HepG2 (cell line): ENCODE measurements around the gene C13orf46. TPM values are rescaled to one million over a fixed set of nuclear protein-coding genes. Genes with fewer than 3 reads are reported as not detected.

ENCODE experiments used
- ATAC-seq: fragments of 200-7000 bp; cut with Tn5 transposase; 3 replicates; pipeline ENCODE4 v1.9.1; 2020; ENCODE audit warnings: mild to moderate bottlenecking, moderate library complexity
- BruUV-seq: library from RNA; stranded (reverse); fragments of 400-500 nt; replicated peaks from 2 replicates; lab custom pipeline; 2021; lab: Mats Ljungman, UMichigan
- CTCF ChIA-PET: fragments of 300-600 bp; formaldehyde crosslinking; extraction: SDS; loops from one replicate; lab custom pipeline; 2021; ENCODE audit warnings: low total read pairs, inconsistent platforms, low intra/inter-chr PET ratio; lab: Yijun Ruan, JAX
- POLR2A ChIA-PET: fragments of 350-600 bp; sonication (Branson Sonifier 250); formaldehyde crosslinking; loops from one replicate; lab custom pipeline; 2020; ENCODE audit warnings: antibody characterized with exemption, inconsistent platforms; lab: Yijun Ruan, JAX
- DNase-seq: peaks from one replicate; pipeline ENCODE4 v3.0.0-alpha.2; 2015; ENCODE audit warnings: low spot score
- FAIRE-seq: peaks from 3 replicates; lab custom pipeline; 2011; peaks lifted over from hg19 to GRCh38; lab: Jason Lieb, UNC
- H2AFZ ChIP-seq: one replicate; pipeline ENCODE4 v1.6.1; 2011; ENCODE audit warnings: low read length, inconsistent platforms
- H3K27ac ChIP-seq: fragments of 300-600 bp; 3 replicates; pipeline ENCODE4 v1.8.0; 2011; ENCODE audit warnings: mixed run types, mild to moderate bottlenecking, mixed read lengths, low read length, inconsistent platforms; ENCODE audit not compliant: insufficient read depth; ENCODE audit errors: extremely low read length
- H3K27me3 ChIP-seq, 2 experiments: fragments of 200-600 bp in 1 of 2; 2 replicates in 1 of 2; 3 replicates in 1 of 2; pipeline versions ENCODE4 v1.6.0 to v1.8.0; 2011; ENCODE audit warnings: low read length in 2 of 2, mild to moderate bottlenecking in 2 of 2, moderate library complexity in 2 of 2, inconsistent platforms in 1 of 2; ENCODE audit not compliant: insufficient read depth in 2 of 2, control insufficient read depth in 1 of 2
- H3K36me3 ChIP-seq, 2 experiments: fragments of 200-600 bp in 1 of 2; replicated peaks in 1 of 2; 2 replicates in 1 of 2; 3 replicates in 1 of 2; pipeline versions ENCODE4 v1.5.1 to v1.8.0; 2011; ENCODE audit warnings: low read length in 2 of 2, inconsistent platforms in 1 of 2; ENCODE audit not compliant: insufficient read depth in 2 of 2, control insufficient read depth in 1 of 2
- H3K4me1 ChIP-seq: 2 replicates; pipeline ENCODE4 v1.5.1; 2012; ENCODE audit warnings: low read length, inconsistent platforms; ENCODE audit not compliant: insufficient read depth
- H3K4me2 ChIP-seq: 2 replicates; pipeline ENCODE4 v1.6.0; 2011; ENCODE audit warnings: low read depth, low read length, inconsistent platforms
- H3K4me3 ChIP-seq, 3 experiments: fragments of 200-600 bp in 1 of 3; sonication (generic), shearing (Covaris generic) in 1 of 3; replicated peaks in 1 of 3; 2 replicates each; pipeline ENCODE4 v1.5.1; 2011 to 2016; ENCODE audit warnings: low read length in 3 of 3, inconsistent platforms in 2 of 3, low read depth in 2 of 3, mild to moderate bottlenecking in 2 of 3, control low read depth in 1 of 3, mixed read lengths in 1 of 3; ENCODE audit not compliant: insufficient read depth in 1 of 3
- H3K79me2 ChIP-seq: one replicate; pipeline ENCODE4 v1.6.1; 2011; ENCODE audit warnings: low read length, inconsistent platforms; ENCODE audit not compliant: insufficient read depth
- H3K9ac ChIP-seq: 2 replicates; pipeline ENCODE4 v1.6.0; 2011; ENCODE audit warnings: mild to moderate bottlenecking, low read depth, low read length, inconsistent platforms; ENCODE audit not compliant: insufficient read depth
- H3K9me3 ChIP-seq: 2 replicates; pipeline ENCODE4 v1.5.1; 2012; ENCODE audit warnings: mild to moderate bottlenecking, low read length
- H4K20me1 ChIP-seq: 2 replicates; pipeline ENCODE4 v1.6.0; 2011; ENCODE audit warnings: inconsistent platforms, mild to moderate bottlenecking, low read length, moderate library complexity; ENCODE audit not compliant: insufficient read depth
- CCDC6 ChIP-seq: sonication (generic); formaldehyde crosslinking; IDR thresholded peaks from 2 replicates; pipeline ENCODE4 v1.8.1; 2022; ENCODE audit warnings: mild to moderate bottlenecking, missing genetic modification reagents, moderate library complexity
- NKX3-1 ChIP-seq: sonication (generic); formaldehyde crosslinking; IDR thresholded peaks from 2 replicates; pipeline ENCODE4 v1.5.0; 2020; ENCODE audit warnings: missing genetic modification reagents
- SAP130 ChIP-seq: IDR thresholded peaks from 2 replicates; pipeline ENCODE4 v1.6.1; 2016; ENCODE audit warnings: low read depth
- STAG1 ChIP-seq: sonication (generic); formaldehyde crosslinking; IDR thresholded peaks from 2 replicates; pipeline ENCODE4 v1.4.0; 2020; ENCODE audit warnings: missing genetic modification reagents
- ZKSCAN8 ChIP-seq: IDR thresholded peaks from 2 replicates; pipeline ENCODE4 v1.6.1; 2016; ENCODE audit warnings: borderline replicate concordance, missing genetic modification reagents, missing compliant biosample characterization
- ZNF383 ChIP-seq: sonication (generic); formaldehyde crosslinking; IDR thresholded peaks from 2 replicates; pipeline ENCODE4 v1.4.0; 2020; ENCODE audit warnings: missing genetic modification reagents, mild to moderate bottlenecking, borderline replicate concordance
- WGBS: methylation state at CpG from one replicate; pipeline ENCODE4 v1.1.6; 2017; ENCODE audit warnings: low lambda C conversion rate; 5-methylcytosine and 5-hydroxymethylcytosine counted together
- in situ Hi-C: cut with HindIII; loops from 2 replicates; pipeline ENCODE4 v1.10.0; 2017; ENCODE audit warnings: low pct_unique_long_range_greater_than_20kb; ENCODE audit not compliant: extremely low pct_ligation_motif_present
- intact Hi-C: fragments of 100-400 bp; cut with micrococcal nuclease; formaldehyde crosslinking; loops from one replicate; pipeline ENCODE4 v1.10.0; 2022; ENCODE audit not compliant: unreplicated experiment
- polyA plus RNA-seq, 8 experiments: library from polyadenylated mRNA; depleted of rRNA in 3 of 8; stranded (reverse) in 7 of 8; unstranded in 1 of 8; fragments of >200 nt; fragmentation: Illumina TruSeq in 4 of 8; extraction: Trizol in 4 of 8; gene quantifications; 2 replicates each; pipeline versions ENCODE4 v1.2.1 to v1.2.3, GENCODE V29; 2011 to 2016; ENCODE audit warnings: low read depth in 4 of 8, missing spikeins in 1 of 8, mixed read lengths in 1 of 8; ENCODE audit not compliant: insufficient read depth in 1 of 8
- total RNA-seq, 5 experiments: library from RNA; depleted of rRNA; stranded (reverse); fragments of >200 nt; fragmentation: Illumina TruSeq; extraction: Trizol; gene quantifications; 2 replicates each; pipeline ENCODE4 v1.2.3, GENCODE V29; 2016; ENCODE audit warnings: low read depth in 1 of 5
- TF ChIP-seq, protein P1 (sequence below): sonication (generic); formaldehyde crosslinking; IDR thresholded peaks from 2 replicates; pipeline ENCODE4 v1.4.0; 2020; ENCODE audit warnings: mild to moderate bottlenecking, missing genetic modification reagents
- TF ChIP-seq, protein P2 (sequence below): sonication (generic); formaldehyde crosslinking; IDR thresholded peaks from 2 replicates; pipeline ENCODE4 v1.4.0; 2020; ENCODE audit warnings: missing genetic modification reagents, low read depth, mild to moderate bottlenecking, borderline replicate concordance

The C13orf46 gene
- total and polyA plus RNA-seq, 2 of the 13 experiments (the other 11 are each of a cell fraction or from before 2014, with no cell fraction given) = 0.01 TPM; not detected in 1

DNA sequence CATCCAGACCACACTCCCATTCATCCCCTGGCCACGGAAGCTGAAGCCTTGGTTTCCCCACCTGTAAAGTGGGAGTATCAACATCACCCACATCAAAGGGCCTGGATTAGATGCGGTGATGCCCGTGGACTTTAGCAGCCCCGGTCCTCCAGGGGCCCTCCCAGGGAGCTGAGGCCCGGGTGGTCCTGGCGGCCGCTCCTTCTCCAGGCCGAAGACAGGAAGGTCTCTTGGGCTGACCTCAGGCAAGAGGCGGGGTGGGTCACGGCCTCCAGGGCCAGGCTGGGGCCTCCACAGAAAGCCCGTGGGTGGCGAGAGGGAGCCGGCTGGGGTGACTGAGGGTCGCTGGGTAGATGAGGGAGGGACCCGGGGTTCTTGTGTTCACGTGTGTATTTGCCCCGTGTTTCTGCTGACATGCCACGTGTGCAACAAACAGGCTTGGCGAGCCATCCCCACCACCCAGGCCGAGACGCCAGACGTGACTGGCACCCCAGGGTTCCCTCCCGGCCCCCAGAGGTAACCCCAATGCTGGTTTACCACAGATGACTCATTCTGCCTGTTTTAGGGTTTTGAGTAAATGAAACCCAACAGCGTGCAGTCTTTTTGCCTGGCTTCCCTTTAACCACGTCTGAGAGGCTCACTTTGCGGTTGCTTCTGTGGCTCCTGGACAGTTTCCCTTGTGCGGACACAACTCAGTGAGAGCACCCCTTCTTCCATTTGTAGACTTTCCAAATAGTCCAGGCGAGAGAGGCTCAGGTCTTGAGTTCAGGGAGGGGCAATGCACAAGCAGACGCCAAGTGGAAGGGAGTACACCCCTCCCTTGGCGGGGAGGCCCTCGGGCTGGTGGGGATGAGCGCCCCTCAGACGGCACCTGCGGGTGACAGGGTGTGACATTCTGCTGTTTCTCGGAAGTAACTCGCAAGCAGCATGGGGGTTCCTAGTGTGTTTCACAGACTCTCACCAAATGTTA is 42.9 kb downstream of the C13orf46 start:
- H4K20me1 ChIP-seq = no peaks in the 10 kb centered on the region
- FAIRE-seq (no peak), DNase-seq (no peak), ATAC-seq (no peak)
- 43% methylated on average over 20 of the region's 36 CpGs for WGBS
- no peak for TF ChIP-seq CCDC6 (CRISPR knock-in tag)
- no peak for TF ChIP-seq ZKSCAN8 (CRISPR knock-in tag)
- TF ChIP-seq, protein P1, sequence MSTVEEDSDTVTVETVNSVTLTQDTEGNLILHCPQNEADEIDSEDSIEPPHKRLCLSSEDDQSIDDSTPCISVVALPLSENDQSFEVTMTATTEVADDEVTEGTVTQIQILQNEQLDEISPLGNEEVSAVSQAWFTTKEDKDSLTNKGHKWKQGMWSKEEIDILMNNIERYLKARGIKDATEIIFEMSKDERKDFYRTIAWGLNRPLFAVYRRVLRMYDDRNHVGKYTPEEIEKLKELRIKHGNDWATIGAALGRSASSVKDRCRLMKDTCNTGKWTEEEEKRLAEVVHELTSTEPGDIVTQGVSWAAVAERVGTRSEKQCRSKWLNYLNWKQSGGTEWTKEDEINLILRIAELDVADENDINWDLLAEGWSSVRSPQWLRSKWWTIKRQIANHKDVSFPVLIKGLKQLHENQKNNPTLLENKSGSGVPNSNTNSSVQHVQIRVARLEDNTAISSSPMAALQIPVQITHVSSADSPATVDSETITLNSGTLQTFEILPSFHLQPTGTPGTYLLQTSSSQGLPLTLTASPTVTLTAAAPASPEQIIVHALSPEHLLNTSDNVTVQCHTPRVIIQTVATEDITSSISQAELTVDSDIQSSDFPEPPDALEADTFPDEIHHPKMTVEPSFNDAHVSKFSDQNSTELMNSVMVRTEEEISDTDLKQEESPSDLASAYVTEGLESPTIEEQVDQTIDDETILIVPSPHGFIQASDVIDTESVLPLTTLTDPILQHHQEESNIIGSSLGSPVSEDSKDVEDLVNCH (CRISPR knock-in tag) = no peak
- no peak for TF ChIP-seq NKX3-1 (CRISPR knock-in tag)
- no peak for TF ChIP-seq ZNF383 (CRISPR knock-in tag)
- TF ChIP-seq, protein P2, sequence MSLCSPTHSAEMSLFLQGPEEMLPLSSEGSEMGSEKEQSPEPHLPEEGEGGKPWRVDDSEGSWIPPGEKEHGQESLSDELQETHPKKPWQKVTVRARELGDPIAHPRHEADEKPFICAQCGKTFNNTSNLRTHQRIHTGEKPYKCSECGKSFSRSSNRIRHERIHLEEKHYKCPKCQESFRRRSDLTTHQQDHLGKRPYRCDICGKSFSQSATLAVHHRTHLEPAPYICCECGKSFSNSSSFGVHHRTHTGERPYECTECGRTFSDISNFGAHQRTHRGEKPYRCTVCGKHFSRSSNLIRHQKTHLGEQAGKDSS = no peak
- no peak for TF ChIP-seq SAP130
- TF ChIP-seq STAG1 (CRISPR knock-in tag) = no peak
- no peak overlapping the region for H3K9ac ChIP-seq
- intact Hi-C loops = no loop called here
- CTCF ChIA-PET = no interaction called here
- H3K27me3 ChIP-seq = peaks cover 7 to 60% of the 10 kb centered on the region in 2 experiments
- BruUV-seq = no TSS peak
- no peak overlapping the region for H3K27ac ChIP-seq
- no peaks in the 10 kb centered on the region for H3K9me3 ChIP-seq
- H3K4me2 ChIP-seq = no peak overlapping the region
- no peak overlapping the region for H2AFZ ChIP-seq
- H3K79me2 ChIP-seq = no peaks in the 10 kb centered on the region
- in situ Hi-C loops = no loop called here
- H3K4me3 ChIP-seq = no peak overlapping the region
- POLR2A ChIA-PET = no interaction called here
- no peaks in the 10 kb centered on the region for H3K36me3 ChIP-seq
- no peaks in the 10 kb centered on the region for H3K4me1 ChIP-seq
